Gastroesophageal sphincter (tissue), 2 donors: ENCODE data around the gene TPCN1.

Experiments used
- EP300 ChIP-seq: sonication (generic); formaldehyde crosslinking; IDR thresholded peaks from one replicate; pipeline ENCODE4 v1.6.1; 2017; ENCODE audit warnings: antibody characterized with exemption, mild to moderate bottlenecking
- POLR2AphosphoS5 ChIP-seq: sonication (generic); formaldehyde crosslinking; IDR thresholded peaks from one replicate; pipeline ENCODE4 v1.6.1; 2017; ENCODE audit warnings: antibody characterized with exemption

GRCh38 chr12:113341535-113341934 lies 120.3 kb downstream of the TPCN1 start:
- TF ChIP-seq EP300 (no peak), POLR2AphosphoS5 (no peak)
